Fibroblast of lung (primary cell): ENCODE data around the gene FRAT2.

Experiments used
- EZH2 ChIP-seq: IDR thresholded peaks from 2 replicates; pipeline ENCODE4 v1.5.1; 2012; ENCODE audit warnings: low read length, control low read depth, mild to moderate bottlenecking; ENCODE audit errors: missing control alignments
- TF ChIP-seq, protein P1 (sequence below), 2 donors: IDR thresholded peaks in 1 of 2; conservative IDR thresholded peaks in 1 of 2; 1 replicate in 1 of 2; 2 replicates in 1 of 2; pipeline ENCODE4 v1.5.1; 2011 to 2012; ENCODE audit warnings: low read length in 2 of 2, control low read depth in 1 of 2, inconsistent platforms in 1 of 2, low read depth in 1 of 2, mild to moderate bottlenecking in 1 of 2

DNA sequence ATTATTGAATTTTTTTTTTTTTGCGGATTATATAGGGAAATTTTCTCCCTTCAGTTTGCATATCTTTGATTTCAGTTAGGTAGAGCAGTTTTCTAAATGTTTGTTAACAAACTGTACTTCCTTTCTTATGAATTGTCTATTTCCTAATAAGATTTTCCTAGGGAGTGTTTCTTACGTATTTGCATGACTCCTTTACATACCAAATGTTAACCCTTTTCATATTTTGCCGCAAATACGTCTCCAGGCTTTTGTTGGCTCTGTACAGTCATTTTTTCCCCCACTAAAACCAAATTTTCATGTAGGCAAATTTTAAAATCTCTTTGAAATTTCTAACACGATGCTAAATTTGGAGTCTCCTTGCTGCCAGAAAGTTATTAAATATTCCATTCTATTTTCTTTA, 1.9 kb upstream of the FRAT2 start:
- no peak for TF ChIP-seq EZH2
- TF ChIP-seq, protein P1, sequence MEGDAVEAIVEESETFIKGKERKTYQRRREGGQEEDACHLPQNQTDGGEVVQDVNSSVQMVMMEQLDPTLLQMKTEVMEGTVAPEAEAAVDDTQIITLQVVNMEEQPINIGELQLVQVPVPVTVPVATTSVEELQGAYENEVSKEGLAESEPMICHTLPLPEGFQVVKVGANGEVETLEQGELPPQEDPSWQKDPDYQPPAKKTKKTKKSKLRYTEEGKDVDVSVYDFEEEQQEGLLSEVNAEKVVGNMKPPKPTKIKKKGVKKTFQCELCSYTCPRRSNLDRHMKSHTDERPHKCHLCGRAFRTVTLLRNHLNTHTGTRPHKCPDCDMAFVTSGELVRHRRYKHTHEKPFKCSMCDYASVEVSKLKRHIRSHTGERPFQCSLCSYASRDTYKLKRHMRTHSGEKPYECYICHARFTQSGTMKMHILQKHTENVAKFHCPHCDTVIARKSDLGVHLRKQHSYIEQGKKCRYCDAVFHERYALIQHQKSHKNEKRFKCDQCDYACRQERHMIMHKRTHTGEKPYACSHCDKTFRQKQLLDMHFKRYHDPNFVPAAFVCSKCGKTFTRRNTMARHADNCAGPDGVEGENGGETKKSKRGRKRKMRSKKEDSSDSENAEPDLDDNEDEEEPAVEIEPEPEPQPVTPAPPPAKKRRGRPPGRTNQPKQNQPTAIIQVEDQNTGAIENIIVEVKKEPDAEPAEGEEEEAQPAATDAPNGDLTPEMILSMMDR (conservative IDR thresholded peaks at IDR 0.05 in 1 of 2, IDR thresholded peaks at IDR 0.05 in 1 of 2; ENCODE audit: low read depth in 1 of 2, low read length in 2 of 2), result no peak
